HepG2 (cell line): ENCODE measurements around the gene CKS1B. TPM values are rescaled to one million over a fixed set of nuclear protein-coding genes. Genes with fewer than 3 reads are reported as not detected.

Source experiments
- BRF2 ChIP-seq: sonication (generic); formaldehyde crosslinking; IDR thresholded peaks from 2 replicates; pipeline ENCODE4 v1.8.1; 2022; ENCODE audit warnings: mild to moderate bottlenecking, missing genetic modification reagents
- CCDC6 ChIP-seq: sonication (generic); formaldehyde crosslinking; IDR thresholded peaks from 2 replicates; pipeline ENCODE4 v1.8.1; 2022; ENCODE audit warnings: mild to moderate bottlenecking, missing genetic modification reagents, moderate library complexity
- DMAP1 ChIP-seq: IDR thresholded peaks from 2 replicates; pipeline ENCODE4 v1.6.1; 2016
- ELF4 ChIP-seq: sonication (generic); formaldehyde crosslinking; IDR thresholded peaks from 2 replicates; pipeline ENCODE4 v1.5.0; 2020; ENCODE audit warnings: missing genetic modification reagents, mild to moderate bottlenecking, moderate library complexity, borderline replicate concordance
- KDM6A ChIP-seq: IDR thresholded peaks from 2 replicates; pipeline ENCODE4 v1.6.1; 2016; ENCODE audit warnings: low read depth
- KMT2A ChIP-seq: sonication (generic); formaldehyde crosslinking; IDR thresholded peaks from 2 replicates; pipeline ENCODE4 v1.4.0; 2020; ENCODE audit warnings: missing genetic modification reagents
- MEF2D ChIP-seq: sonication (generic); formaldehyde crosslinking; IDR thresholded peaks from 2 replicates; pipeline ENCODE4 v1.5.1; 2020; ENCODE audit warnings: mild to moderate bottlenecking, missing genetic modification reagents
- PITX1 ChIP-seq: sonication (generic); formaldehyde crosslinking; IDR thresholded peaks from 2 replicates; pipeline ENCODE4 v1.5.1; 2020; ENCODE audit warnings: mild to moderate bottlenecking, missing genetic modification reagents
- POGK ChIP-seq: sonication (generic); formaldehyde crosslinking; conservative IDR thresholded peaks from 2 replicates; pipeline ENCODE4 v1.8.0; 2022; ENCODE audit warnings: mild to moderate bottlenecking, moderate library complexity, missing genetic modification reagents
- SALL2 ChIP-seq: sonication (generic); formaldehyde crosslinking; IDR thresholded peaks from 2 replicates; pipeline ENCODE4 v1.8.1; 2023; ENCODE audit warnings: mild to moderate bottlenecking, missing genetic modification reagents, inconsistent platforms
- SETDB1 ChIP-seq: sonication (generic); formaldehyde crosslinking; IDR thresholded peaks from 2 replicates; pipeline ENCODE4 v1.5.1; 2020; ENCODE audit warnings: missing genetic modification reagents, mild to moderate bottlenecking, borderline replicate concordance
- SIX4 ChIP-seq: sonication (generic); formaldehyde crosslinking; IDR thresholded peaks from 2 replicates; pipeline ENCODE4 v1.4.0; 2020; ENCODE audit warnings: missing genetic modification reagents
- SMARCC2 ChIP-seq: fragments of 450-650 bp; IDR thresholded peaks from 2 replicates; pipeline ENCODE4 v1.6.1; 2017; ENCODE audit warnings: antibody characterized with exemption, mild to moderate bottlenecking
- ZMYM4 ChIP-seq: sonication (generic); formaldehyde crosslinking; IDR thresholded peaks from 2 replicates; pipeline ENCODE4 v1.8.1; 2023; ENCODE audit warnings: mild to moderate bottlenecking, missing genetic modification reagents
- ZNF138 ChIP-seq: sonication (generic); formaldehyde crosslinking; IDR thresholded peaks from 2 replicates; pipeline ENCODE4 v1.5.0; 2020; ENCODE audit warnings: mild to moderate bottlenecking, low read depth, missing genetic modification reagents
- ZNF382 ChIP-seq: sonication (generic); formaldehyde crosslinking; IDR thresholded peaks from 2 replicates; pipeline ENCODE4 v1.5.0; 2020; ENCODE audit warnings: missing genetic modification reagents, mild to moderate bottlenecking, borderline replicate concordance
- ZNF556 ChIP-seq: sonication (generic); formaldehyde crosslinking; IDR thresholded peaks from 2 replicates; pipeline ENCODE4 v1.4.0; 2020; ENCODE audit warnings: mild to moderate bottlenecking, missing genetic modification reagents, borderline replicate concordance
- ZNF605 ChIP-seq: sonication (generic); formaldehyde crosslinking; IDR thresholded peaks from 2 replicates; pipeline ENCODE4 v1.8.0; 2022; ENCODE audit warnings: mild to moderate bottlenecking, missing genetic modification reagents
- polyA plus RNA-seq, 8 experiments: library from polyadenylated mRNA; depleted of rRNA in 3 of 8; stranded (reverse) in 7 of 8; unstranded in 1 of 8; fragments of >200 nt; fragmentation: Illumina TruSeq in 4 of 8; extraction: Trizol in 4 of 8; gene quantifications; 2 replicates each; pipeline versions ENCODE4 v1.2.1 to v1.2.3, GENCODE V29; 2011 to 2016; ENCODE audit warnings: low read depth in 4 of 8, missing spikeins in 1 of 8, mixed read lengths in 1 of 8; ENCODE audit not compliant: insufficient read depth in 1 of 8
- total RNA-seq, 5 experiments: library from RNA; depleted of rRNA; stranded (reverse); fragments of >200 nt; fragmentation: Illumina TruSeq; extraction: Trizol; gene quantifications; 2 replicates each; pipeline ENCODE4 v1.2.3, GENCODE V29; 2016; ENCODE audit warnings: low read depth in 1 of 5
- TF ChIP-seq, protein P1 (sequence below): sonication (generic); formaldehyde crosslinking; IDR thresholded peaks from 2 replicates; pipeline ENCODE4 v1.4.0; 2020; ENCODE audit warnings: missing genetic modification reagents
- TF ChIP-seq, protein P2 (sequence below), 2 experiments: IDR thresholded peaks; 2 replicates each; pipeline ENCODE4 v1.6.1; 2011 to 2012; ENCODE audit warnings: low read length in 2 of 2, borderline replicate concordance in 1 of 2, low read depth in 1 of 2, mild to moderate bottlenecking in 1 of 2, moderate library complexity in 1 of 2

The CKS1B gene
- total and polyA plus RNA-seq, 2 of the 13 experiments (the other 11 are each of a cell fraction or from before 2014, with no cell fraction given) = 217 to 222 TPM

- no peak; the same call in 1 of the 2 replicates for TF ChIP-seq BRF2 (CRISPR knock-in tag)
- TF ChIP-seq CCDC6 (CRISPR knock-in tag) = 0 out of 2 replicates have a peak, but pooled peaks have one; percentile 12
- TF ChIP-seq ZNF382 (CRISPR knock-in tag) = no peak
- no peak for TF ChIP-seq ZNF556 (CRISPR knock-in tag)
- no peak for TF ChIP-seq POGK
- TF ChIP-seq KMT2A (CRISPR knock-in tag) = peak; percentile 52; the same call in 1 of the 2 replicates
- peak; percentile 55 for TF ChIP-seq ZNF605
- TF ChIP-seq ZMYM4 (CRISPR knock-in tag) = no peak
- TF ChIP-seq SALL2 (CRISPR knock-in tag) = no peak
- TF ChIP-seq, protein P1, sequence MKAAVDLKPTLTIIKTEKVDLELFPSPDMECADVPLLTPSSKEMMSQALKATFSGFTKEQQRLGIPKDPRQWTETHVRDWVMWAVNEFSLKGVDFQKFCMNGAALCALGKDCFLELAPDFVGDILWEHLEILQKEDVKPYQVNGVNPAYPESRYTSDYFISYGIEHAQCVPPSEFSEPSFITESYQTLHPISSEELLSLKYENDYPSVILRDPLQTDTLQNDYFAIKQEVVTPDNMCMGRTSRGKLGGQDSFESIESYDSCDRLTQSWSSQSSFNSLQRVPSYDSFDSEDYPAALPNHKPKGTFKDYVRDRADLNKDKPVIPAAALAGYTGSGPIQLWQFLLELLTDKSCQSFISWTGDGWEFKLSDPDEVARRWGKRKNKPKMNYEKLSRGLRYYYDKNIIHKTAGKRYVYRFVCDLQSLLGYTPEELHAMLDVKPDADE = no peak
- TF ChIP-seq SIX4 (CRISPR knock-in tag) = no peak
- peak; percentile 3; the same call in 1 of the 2 replicates for TF ChIP-seq MEF2D
- no peak for TF ChIP-seq SMARCC2
- no peak for TF ChIP-seq ZNF138
- no peak for TF ChIP-seq SETDB1 (CRISPR knock-in tag)
- TF ChIP-seq DMAP1 = peak; percentile 82
- TF ChIP-seq PITX1 = peak; percentile 44
- TF ChIP-seq, protein P2, sequence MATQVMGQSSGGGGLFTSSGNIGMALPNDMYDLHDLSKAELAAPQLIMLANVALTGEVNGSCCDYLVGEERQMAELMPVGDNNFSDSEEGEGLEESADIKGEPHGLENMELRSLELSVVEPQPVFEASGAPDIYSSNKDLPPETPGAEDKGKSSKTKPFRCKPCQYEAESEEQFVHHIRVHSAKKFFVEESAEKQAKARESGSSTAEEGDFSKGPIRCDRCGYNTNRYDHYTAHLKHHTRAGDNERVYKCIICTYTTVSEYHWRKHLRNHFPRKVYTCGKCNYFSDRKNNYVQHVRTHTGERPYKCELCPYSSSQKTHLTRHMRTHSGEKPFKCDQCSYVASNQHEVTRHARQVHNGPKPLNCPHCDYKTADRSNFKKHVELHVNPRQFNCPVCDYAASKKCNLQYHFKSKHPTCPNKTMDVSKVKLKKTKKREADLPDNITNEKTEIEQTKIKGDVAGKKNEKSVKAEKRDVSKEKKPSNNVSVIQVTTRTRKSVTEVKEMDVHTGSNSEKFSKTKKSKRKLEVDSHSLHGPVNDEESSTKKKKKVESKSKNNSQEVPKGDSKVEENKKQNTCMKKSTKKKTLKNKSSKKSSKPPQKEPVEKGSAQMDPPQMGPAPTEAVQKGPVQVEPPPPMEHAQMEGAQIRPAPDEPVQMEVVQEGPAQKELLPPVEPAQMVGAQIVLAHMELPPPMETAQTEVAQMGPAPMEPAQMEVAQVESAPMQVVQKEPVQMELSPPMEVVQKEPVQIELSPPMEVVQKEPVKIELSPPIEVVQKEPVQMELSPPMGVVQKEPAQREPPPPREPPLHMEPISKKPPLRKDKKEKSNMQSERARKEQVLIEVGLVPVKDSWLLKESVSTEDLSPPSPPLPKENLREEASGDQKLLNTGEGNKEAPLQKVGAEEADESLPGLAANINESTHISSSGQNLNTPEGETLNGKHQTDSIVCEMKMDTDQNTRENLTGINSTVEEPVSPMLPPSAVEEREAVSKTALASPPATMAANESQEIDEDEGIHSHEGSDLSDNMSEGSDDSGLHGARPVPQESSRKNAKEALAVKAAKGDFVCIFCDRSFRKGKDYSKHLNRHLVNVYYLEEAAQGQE (IDR thresholded peaks at IDR 0.05; ENCODE audit: borderline replicate concordance in 1 of 2, low read depth in 1 of 2, low read length in 2 of 2) = 0 out of 4 replicates have a peak, but pooled peaks of 1 of the 2 experiments have one; percentile 37
- TF ChIP-seq KDM6A (CRISPR knock-in tag) = no peak
- TF ChIP-seq ELF4 = no peak
Measured at GRCh38 chr1:154974808-154975408, 427 bp downstream of the CKS1B start (continued).
